HepG2 (cell line): ENCODE data around the gene MBD3L2. TPM values are rescaled to one million over a fixed set of nuclear protein-coding genes. Genes with fewer than 3 reads are reported as not detected.
"Not testable (repeated sequence)": the region's sequence is repeated elsewhere in the genome, so short reads cannot be mapped to it uniquely, and the experiment has no call there.

ENCODE experiments used
- ATAC-seq: fragments of 200-7000 bp; cut with Tn5 transposase; 3 replicates; pipeline ENCODE4 v1.9.1; 2020; ENCODE audit warnings: mild to moderate bottlenecking, moderate library complexity
- BruUV-seq: library from RNA; stranded (reverse); fragments of 400-500 nt; replicated peaks from 2 replicates; lab custom pipeline; 2021; lab: Mats Ljungman, UMichigan
- CTCF ChIA-PET: fragments of 300-600 bp; formaldehyde crosslinking; extraction: SDS; loops from one replicate; lab custom pipeline; 2021; ENCODE audit warnings: low total read pairs, inconsistent platforms, low intra/inter-chr PET ratio; lab: Yijun Ruan, JAX
- POLR2A ChIA-PET: fragments of 350-600 bp; sonication (Branson Sonifier 250); formaldehyde crosslinking; loops from one replicate; lab custom pipeline; 2020; ENCODE audit warnings: antibody characterized with exemption, inconsistent platforms; lab: Yijun Ruan, JAX
- DNase-seq: peaks from one replicate; pipeline ENCODE4 v3.0.0-alpha.2; 2015; ENCODE audit warnings: low spot score
- FAIRE-seq: peaks from 3 replicates; lab custom pipeline; 2011; peaks lifted over from hg19 to GRCh38; lab: Jason Lieb, UNC
- H2AFZ ChIP-seq: one replicate; pipeline ENCODE4 v1.6.1; 2011; ENCODE audit warnings: low read length, inconsistent platforms
- H3K27ac ChIP-seq: fragments of 300-600 bp; 3 replicates; pipeline ENCODE4 v1.8.0; 2011; ENCODE audit warnings: mixed run types, mild to moderate bottlenecking, mixed read lengths, low read length, inconsistent platforms; ENCODE audit not compliant: insufficient read depth; ENCODE audit errors: extremely low read length
- H3K27me3 ChIP-seq, 2 experiments: fragments of 200-600 bp in 1 of 2; 2 replicates in 1 of 2; 3 replicates in 1 of 2; pipeline versions ENCODE4 v1.6.0 to v1.8.0; 2011; ENCODE audit warnings: low read length in 2 of 2, mild to moderate bottlenecking in 2 of 2, moderate library complexity in 2 of 2, inconsistent platforms in 1 of 2; ENCODE audit not compliant: insufficient read depth in 2 of 2, control insufficient read depth in 1 of 2
- H3K36me3 ChIP-seq, 2 experiments: fragments of 200-600 bp in 1 of 2; replicated peaks in 1 of 2; 2 replicates in 1 of 2; 3 replicates in 1 of 2; pipeline versions ENCODE4 v1.5.1 to v1.8.0; 2011; ENCODE audit warnings: low read length in 2 of 2, inconsistent platforms in 1 of 2; ENCODE audit not compliant: insufficient read depth in 2 of 2, control insufficient read depth in 1 of 2
- H3K4me1 ChIP-seq: 2 replicates; pipeline ENCODE4 v1.5.1; 2012; ENCODE audit warnings: low read length, inconsistent platforms; ENCODE audit not compliant: insufficient read depth
- H3K4me2 ChIP-seq: 2 replicates; pipeline ENCODE4 v1.6.0; 2011; ENCODE audit warnings: low read depth, low read length, inconsistent platforms
- H3K4me3 ChIP-seq, 3 experiments: fragments of 200-600 bp in 1 of 3; sonication (generic), shearing (Covaris generic) in 1 of 3; replicated peaks in 1 of 3; 2 replicates each; pipeline ENCODE4 v1.5.1; 2011 to 2016; ENCODE audit warnings: low read length in 3 of 3, inconsistent platforms in 2 of 3, low read depth in 2 of 3, mild to moderate bottlenecking in 2 of 3, control low read depth in 1 of 3, mixed read lengths in 1 of 3; ENCODE audit not compliant: insufficient read depth in 1 of 3
- H3K79me2 ChIP-seq: one replicate; pipeline ENCODE4 v1.6.1; 2011; ENCODE audit warnings: low read length, inconsistent platforms; ENCODE audit not compliant: insufficient read depth
- H3K9ac ChIP-seq: 2 replicates; pipeline ENCODE4 v1.6.0; 2011; ENCODE audit warnings: mild to moderate bottlenecking, low read depth, low read length, inconsistent platforms; ENCODE audit not compliant: insufficient read depth
- H3K9me3 ChIP-seq: 2 replicates; pipeline ENCODE4 v1.5.1; 2012; ENCODE audit warnings: mild to moderate bottlenecking, low read length
- H4K20me1 ChIP-seq: 2 replicates; pipeline ENCODE4 v1.6.0; 2011; ENCODE audit warnings: inconsistent platforms, mild to moderate bottlenecking, low read length, moderate library complexity; ENCODE audit not compliant: insufficient read depth
- CBX1 ChIP-seq: IDR thresholded peaks from one replicate; pipeline ENCODE4 v1.6.1; 2016; ENCODE audit warnings: antibody characterized with exemption, low read depth
- CTCF ChIP-seq: sonication (generic); formaldehyde crosslinking; IDR thresholded peaks from 2 replicates; pipeline ENCODE4 v1.5.0; 2020; ENCODE audit warnings: mild to moderate bottlenecking, missing genetic modification reagents, moderate library complexity
- GTF3A ChIP-seq: sonication (generic); formaldehyde crosslinking; conservative IDR thresholded peaks from 2 replicates; pipeline ENCODE4 v1.4.0; 2020; ENCODE audit warnings: mild to moderate bottlenecking, missing genetic modification reagents
- HES4 ChIP-seq: sonication (generic); formaldehyde crosslinking; IDR thresholded peaks from 2 replicates; pipeline ENCODE4 v1.9.0; 2021; ENCODE audit warnings: mild to moderate bottlenecking, missing genetic modification reagents, borderline replicate concordance
- KLF6 ChIP-seq: IDR thresholded peaks from 2 replicates; pipeline ENCODE4 v1.8.0; 2016; ENCODE audit warnings: missing biosample characterization, missing genetic modification reagents
- NR3C1 ChIP-seq: sonication (generic); formaldehyde crosslinking; IDR thresholded peaks from 2 replicates; pipeline ENCODE4 v1.4.0; 2020; ENCODE audit warnings: missing genetic modification reagents
- SETDB1 ChIP-seq: sonication (generic); formaldehyde crosslinking; IDR thresholded peaks from 2 replicates; pipeline ENCODE4 v1.5.1; 2020; ENCODE audit warnings: missing genetic modification reagents, mild to moderate bottlenecking, borderline replicate concordance
- STAG1 ChIP-seq: sonication (generic); formaldehyde crosslinking; IDR thresholded peaks from 2 replicates; pipeline ENCODE4 v1.4.0; 2020; ENCODE audit warnings: missing genetic modification reagents
- ZBTB33 ChIP-seq: sonication (generic); formaldehyde crosslinking; IDR thresholded peaks from 2 replicates; pipeline ENCODE4 v1.4.0; 2020; ENCODE audit warnings: missing genetic modification reagents
- ZNF121 ChIP-seq: sonication (generic); formaldehyde crosslinking; IDR thresholded peaks from 2 replicates; pipeline ENCODE4 v1.5.0; 2020; ENCODE audit warnings: mild to moderate bottlenecking, missing genetic modification reagents
- ZNF574 ChIP-seq: sonication (generic); formaldehyde crosslinking; IDR thresholded peaks from 2 replicates; pipeline ENCODE4 v1.4.0; 2020; ENCODE audit warnings: missing genetic modification reagents
- ZNF878 ChIP-seq: sonication (generic); formaldehyde crosslinking; IDR thresholded peaks from 2 replicates; pipeline ENCODE4 v1.8.1; 2023; ENCODE audit warnings: mild to moderate bottlenecking, missing genetic modification reagents, moderate library complexity
- WGBS: methylation state at CpG from one replicate; pipeline ENCODE4 v1.1.6; 2017; ENCODE audit warnings: low lambda C conversion rate; 5-methylcytosine and 5-hydroxymethylcytosine counted together
- in situ Hi-C: cut with HindIII; loops from 2 replicates; pipeline ENCODE4 v1.10.0; 2017; ENCODE audit warnings: low pct_unique_long_range_greater_than_20kb; ENCODE audit not compliant: extremely low pct_ligation_motif_present
- intact Hi-C: fragments of 100-400 bp; cut with micrococcal nuclease; formaldehyde crosslinking; loops from one replicate; pipeline ENCODE4 v1.10.0; 2022; ENCODE audit not compliant: unreplicated experiment
- polyA plus RNA-seq, 8 experiments: library from polyadenylated mRNA; depleted of rRNA in 3 of 8; stranded (reverse) in 7 of 8; unstranded in 1 of 8; fragments of >200 nt; fragmentation: Illumina TruSeq in 4 of 8; extraction: Trizol in 4 of 8; gene quantifications; 2 replicates each; pipeline versions ENCODE4 v1.2.1 to v1.2.3, GENCODE V29; 2011 to 2016; ENCODE audit warnings: low read depth in 4 of 8, missing spikeins in 1 of 8, mixed read lengths in 1 of 8; ENCODE audit not compliant: insufficient read depth in 1 of 8
- total RNA-seq, 5 experiments: library from RNA; depleted of rRNA; stranded (reverse); fragments of >200 nt; fragmentation: Illumina TruSeq; extraction: Trizol; gene quantifications; 2 replicates each; pipeline ENCODE4 v1.2.3, GENCODE V29; 2016; ENCODE audit warnings: low read depth in 1 of 5

The MBD3L2 gene
- total and polyA plus RNA-seq, 2 of the 13 experiments (the other 11 are each of a cell fraction or from before 2014, with no cell fraction given) = not detected

GRCh38 chr19:7063764-7064418 is 14.8 kb downstream of the MBD3L2 start:
- WGBS = 31% methylated on average over 7 of the region's 9 CpGs
- no peak overlapping the region for H3K4me3 ChIP-seq
- no TSS peak for BruUV-seq
- H4K20me1 ChIP-seq = no peaks in the 10 kb centered on the region
- H3K9me3 ChIP-seq = peaks cover 7% of the 10 kb centered on the region
- no peaks in the 10 kb centered on the region for H3K27me3 ChIP-seq
- FAIRE-seq (no peak), ATAC-seq (no peak), DNase-seq (no peak)
- H3K4me2 ChIP-seq = no peak overlapping the region
- no peak overlapping the region for H2AFZ ChIP-seq
- no peaks in the 10 kb centered on the region for H3K79me2 ChIP-seq
- no peaks in the 10 kb centered on the region for H3K36me3 ChIP-seq
- no peak overlapping the region for H3K27ac ChIP-seq
- H3K4me1 ChIP-seq = peaks cover 5% of the 10 kb centered on the region; the same call in 1 of the 2 replicates
- intact Hi-C loops (no loop called here), in situ Hi-C loops (no loop called here)
- no peak for TF ChIP-seq HES4 (CRISPR knock-in tag)
- TF ChIP-seq KLF6 = no peak
- TF ChIP-seq ZNF121 (CRISPR knock-in tag) = peak; percentile 53
- TF ChIP-seq GTF3A (CRISPR knock-in tag) = no peak
- TF ChIP-seq ZNF878 = no peak
- TF ChIP-seq NR3C1 (CRISPR knock-in tag) = no peak
- H3K9ac ChIP-seq = no peak overlapping the region
- ChIA-PET CTCF (no interaction called here), POLR2A (no interaction called here)

- peak; percentile 44 for DNase-seq
- H3K4me3 ChIP-seq, in situ Hi-C loops, H3K9ac ChIP-seq, H2AFZ ChIP-seq, POLR2A ChIA-PET, H3K27me3 ChIP-seq, H3K4me2 ChIP-seq, BruUV-seq, ATAC-seq, H3K36me3 ChIP-seq, H3K9me3 ChIP-seq, H4K20me1 ChIP-seq, FAIRE-seq, intact Hi-C loops, CTCF ChIA-PET, H3K27ac ChIP-seq: not testable (repeated sequence)
- 50% methylated on average over 5 of the region's 13 CpGs for WGBS
- peaks cover 11% of the 10 kb centered on the region for H3K79me2 ChIP-seq
- H3K4me1 ChIP-seq = peaks cover 14% of the 10 kb centered on the region
- TF ChIP-seq CTCF (CRISPR knock-in tag) (peak; percentile 58), SETDB1 (CRISPR knock-in tag) (peak; percentile 82; the same call in 1 of the 2 replicates), ZBTB33 (peak; percentile 94), CBX1 (peak; percentile 74), ZNF574 (0 out of 2 replicates have a peak, but pooled peaks have one; percentile 18), STAG1 (CRISPR knock-in tag) (peak; percentile 51)
Observed at GRCh38 chr19:7067122-7067521, 18.0 kb downstream of the MBD3L2 start.
